ENCODE results near the gene OR8K3.

The OR8K3 gene

DNA sequence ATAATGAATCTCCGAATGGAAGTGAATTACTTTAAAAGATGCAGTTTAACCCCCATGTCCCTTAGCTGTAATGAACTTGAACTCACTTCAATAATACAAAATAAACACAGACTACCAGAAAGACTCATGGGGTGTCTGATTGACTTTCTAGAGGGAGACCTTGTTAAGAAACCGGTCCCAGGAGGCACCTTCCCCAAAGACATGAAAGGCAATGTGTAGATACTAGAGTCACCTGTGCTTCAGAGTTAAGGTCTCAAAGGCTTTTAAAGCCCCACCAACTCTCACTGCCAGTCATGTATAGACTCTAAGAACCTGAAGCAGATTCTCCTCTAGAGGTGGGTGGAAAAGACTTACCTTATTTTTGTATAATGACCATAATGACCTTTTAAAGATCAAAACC, 39.0 kb downstream of the OR8K3 start, which contains the start of gene OR8J1:
Gene OR8J1, plus strand, starts transcription at position 301 of the 400 bp plus-strand sequence. CDS start 5,956 bp downstream, outside the sequence.
- no peak for DNase-seq (ENCODE audit: low read depth)
- TF ChIP-seq POLR2A (IDR thresholded peaks at IDR 0.05; ENCODE audit: extremely low read depth, insufficient read length), result no peak
- TF ChIP-seq, protein P1, sequence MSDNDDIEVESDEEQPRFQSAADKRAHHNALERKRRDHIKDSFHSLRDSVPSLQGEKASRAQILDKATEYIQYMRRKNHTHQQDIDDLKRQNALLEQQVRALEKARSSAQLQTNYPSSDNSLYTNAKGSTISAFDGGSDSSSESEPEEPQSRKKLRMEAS (IDR thresholded peaks at IDR 0.05; ENCODE audit: low read depth, low read length), result no peak
- TF ChIP-seq, protein P2, sequence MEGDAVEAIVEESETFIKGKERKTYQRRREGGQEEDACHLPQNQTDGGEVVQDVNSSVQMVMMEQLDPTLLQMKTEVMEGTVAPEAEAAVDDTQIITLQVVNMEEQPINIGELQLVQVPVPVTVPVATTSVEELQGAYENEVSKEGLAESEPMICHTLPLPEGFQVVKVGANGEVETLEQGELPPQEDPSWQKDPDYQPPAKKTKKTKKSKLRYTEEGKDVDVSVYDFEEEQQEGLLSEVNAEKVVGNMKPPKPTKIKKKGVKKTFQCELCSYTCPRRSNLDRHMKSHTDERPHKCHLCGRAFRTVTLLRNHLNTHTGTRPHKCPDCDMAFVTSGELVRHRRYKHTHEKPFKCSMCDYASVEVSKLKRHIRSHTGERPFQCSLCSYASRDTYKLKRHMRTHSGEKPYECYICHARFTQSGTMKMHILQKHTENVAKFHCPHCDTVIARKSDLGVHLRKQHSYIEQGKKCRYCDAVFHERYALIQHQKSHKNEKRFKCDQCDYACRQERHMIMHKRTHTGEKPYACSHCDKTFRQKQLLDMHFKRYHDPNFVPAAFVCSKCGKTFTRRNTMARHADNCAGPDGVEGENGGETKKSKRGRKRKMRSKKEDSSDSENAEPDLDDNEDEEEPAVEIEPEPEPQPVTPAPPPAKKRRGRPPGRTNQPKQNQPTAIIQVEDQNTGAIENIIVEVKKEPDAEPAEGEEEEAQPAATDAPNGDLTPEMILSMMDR (IDR thresholded peaks at IDR 0.05; ENCODE audit: low read depth, low read length), result no peak
- TF ChIP-seq MYC (IDR thresholded peaks at IDR 0.05; ENCODE audit: low read depth, low read length), result no peak
- H3K4me3 ChIP-seq (ENCODE audit: low read depth, low read length), result no peak within 1 kb of the TSS
